Measurements from ENCODE around the gene PHOSPHO2.

GRCh38 chr2:169661265-169661664 is 33.0 kb upstream of the PHOSPHO2 start:
- no peak for TF ChIP-seq EZH2 (IDR thresholded peaks at IDR 0.05)
- no peak for TF ChIP-seq POLR2AphosphoS5 (IDR thresholded peaks at IDR 0.05; ENCODE audit: borderline replicate concordance, low read depth, low read length)
- no peak for TF ChIP-seq FOXP2 (optimal IDR thresholded peaks at IDR 0.05; ENCODE audit: control extremely low read depth, extremely low read length, insufficient read depth)

Measured in SK-N-MC (cell line).